PC-9 (cell line): ENCODE measurements around the gene ACBD6.

Experiments
- EZH2 ChIP-seq: fragments of 200-600 bp; sonication (generic); IDR thresholded peaks from 2 replicates; pipeline ENCODE4 v1.8.0; 2017; ENCODE audit warnings: antibody characterized with exemption, low read depth
- TF ChIP-seq, protein P1 (sequence below): fragments of 200-600 bp; sonication (generic); conservative IDR thresholded peaks from 2 replicates; pipeline ENCODE4 v1.6.1; 2017; ENCODE audit warnings: mixed run types, antibody characterized with exemption, mild to moderate bottlenecking, moderate library complexity

DNA sequence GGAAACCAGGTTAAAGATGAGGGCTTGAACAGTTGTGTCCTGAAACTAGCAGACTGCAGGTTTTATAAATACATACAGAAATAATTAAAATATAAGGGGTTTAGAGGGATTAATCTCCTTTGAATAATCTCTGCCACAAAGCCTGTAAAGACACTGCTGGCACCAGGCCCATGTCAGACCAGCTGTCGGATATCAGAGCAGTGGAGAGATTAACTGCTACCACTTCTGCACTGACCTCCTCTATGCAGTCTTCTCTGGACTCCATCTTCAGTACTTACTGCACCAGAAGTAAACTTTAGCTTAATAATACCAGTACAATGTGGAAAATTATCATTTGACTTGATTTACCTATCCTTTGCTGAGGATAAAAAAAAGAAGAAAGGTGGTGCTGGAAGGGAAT lies 143.7 kb downstream of the ACBD6 start:
- TF ChIP-seq, protein P1, sequence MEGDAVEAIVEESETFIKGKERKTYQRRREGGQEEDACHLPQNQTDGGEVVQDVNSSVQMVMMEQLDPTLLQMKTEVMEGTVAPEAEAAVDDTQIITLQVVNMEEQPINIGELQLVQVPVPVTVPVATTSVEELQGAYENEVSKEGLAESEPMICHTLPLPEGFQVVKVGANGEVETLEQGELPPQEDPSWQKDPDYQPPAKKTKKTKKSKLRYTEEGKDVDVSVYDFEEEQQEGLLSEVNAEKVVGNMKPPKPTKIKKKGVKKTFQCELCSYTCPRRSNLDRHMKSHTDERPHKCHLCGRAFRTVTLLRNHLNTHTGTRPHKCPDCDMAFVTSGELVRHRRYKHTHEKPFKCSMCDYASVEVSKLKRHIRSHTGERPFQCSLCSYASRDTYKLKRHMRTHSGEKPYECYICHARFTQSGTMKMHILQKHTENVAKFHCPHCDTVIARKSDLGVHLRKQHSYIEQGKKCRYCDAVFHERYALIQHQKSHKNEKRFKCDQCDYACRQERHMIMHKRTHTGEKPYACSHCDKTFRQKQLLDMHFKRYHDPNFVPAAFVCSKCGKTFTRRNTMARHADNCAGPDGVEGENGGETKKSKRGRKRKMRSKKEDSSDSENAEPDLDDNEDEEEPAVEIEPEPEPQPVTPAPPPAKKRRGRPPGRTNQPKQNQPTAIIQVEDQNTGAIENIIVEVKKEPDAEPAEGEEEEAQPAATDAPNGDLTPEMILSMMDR = no peak
- TF ChIP-seq EZH2 = no peak
